ENCODE measurements around the gene NUP153. TPM values are rescaled to one million over a fixed set of nuclear protein-coding genes. Genes with fewer than 3 reads are reported as not detected.

The NUP153 gene
- total and polyA plus RNA-seq, 2 of the 8 experiments (the other 6 are each of a cell fraction or from before 2014, with no cell fraction given) = 47.0 to 84.8 TPM

- Histone ChIP-seq H3K27ac (ENCODE audit: low read depth, low read length) (no peak overlapping the region), H3K9ac (replicated peaks in 1 of 4; ENCODE audit: extremely low read depth in 1 of 4, low read depth in 3 of 4, low read length in 3 of 4) (no peak overlapping the region), H3K27me3 (replicated peaks in 1 of 4; ENCODE audit: control insufficient read depth in 3 of 4, extremely low read depth in 1 of 4, insufficient read depth in 3 of 4, low read length in 3 of 4) (no peaks in the 10 kb centered on the region), H2AK5ac (ENCODE audit: low read depth, low read length) (no peak overlapping the region), H2BK12ac (ENCODE audit: low read depth, low read length) (no peak overlapping the region), H2AFZ (ENCODE audit: low read length) (no peak overlapping the region; the same call in 1 of the 2 replicates), H3K4me3 (ENCODE audit: extremely low read depth in 1 of 4, insufficient read depth in 2 of 4, low read depth in 3 of 4, low read length in 4 of 4) (no peak overlapping the region), H2BK15ac (ENCODE audit: low read length) (no peak overlapping the region), H3K4me2 (ENCODE audit: insufficient read depth in 1 of 2, low read depth in 2 of 2, low read length in 2 of 2) (no peak overlapping the region), H4K91ac (replicated peaks; ENCODE audit: insufficient read length, low read length) (no peak overlapping the region), H4K20me1 (replicated peaks in 1 of 2; ENCODE audit: control insufficient read depth in 1 of 2, insufficient read depth in 2 of 2, low read length in 2 of 2) (no peaks in the 10 kb centered on the region), H2BK20ac (ENCODE audit: low read length) (no peak overlapping the region), H3K4ac (replicated peaks; ENCODE audit: insufficient read length, low read depth, low read length) (no peak overlapping the region), H3K23ac (ENCODE audit: insufficient read length) (no peak overlapping the region), H3K4me1 (replicated peaks in 1 of 4; ENCODE audit: control insufficient read depth in 3 of 4, insufficient read depth in 4 of 4, low read length in 3 of 4) (no peaks in the 10 kb centered on the region), H3K36me3 (ENCODE audit: control insufficient read depth in 2 of 4, insufficient read depth in 4 of 4, low read length in 3 of 4) (no peaks in the 10 kb centered on the region), H2BK5ac (ENCODE audit: low read depth, low read length) (no peak overlapping the region), H2BK120ac (replicated peaks; ENCODE audit: low read depth, low read length) (no peak overlapping the region), H3K14ac (ENCODE audit: insufficient read length) (no peak overlapping the region), H4K8ac (ENCODE audit: extremely low read depth, insufficient read depth, low read length) (no peak overlapping the region), H3K79me2 (ENCODE audit: control insufficient read depth in 1 of 2, insufficient read depth in 2 of 2, low read length in 2 of 2) (no peaks in the 10 kb centered on the region), H3K23me2 (ENCODE audit: low read depth, low read length) (no peaks in the 10 kb centered on the region), H4K5ac (ENCODE audit: insufficient read length, low read depth, low read length) (no peak overlapping the region), H3K79me1 (ENCODE audit: low read depth, low read length) (no peaks in the 10 kb centered on the region), H3K56ac (replicated peaks; ENCODE audit: insufficient read length, low read depth, low read length) (no peak overlapping the region), H3K18ac (ENCODE audit: extremely low read depth, low read length) (no peak overlapping the region), H3K9me3 (ENCODE audit: insufficient read depth in 2 of 2, low read depth in 1 of 2, low read length in 1 of 2) (no peaks in the 10 kb centered on the region)
- WGBS, 2 experiments (ENCODE audit: extremely low coverage in 1 of 2, insufficient coverage in 1 of 2, insufficient read length in 1 of 2, insufficient replicate concordance in 2 of 2, low coverage in 1 of 2, low lambda C conversion rate in 2 of 2, missing lambda C conversion rate in 1 of 2) = 100% methylated on average over 3 of the region's 3 CpGs; no CpG with 5 or more reads in 1 of the 2 experiments
- ChIA-PET CTCF (ENCODE audit: partially characterized antibody) (interaction anchor here (0.6 to 2.1 kb wide), 3 partner anchors 12 to 30 kb away, joined by 3 to 9 read pairs (median 3); no protein-coding TSS in a partner anchor), POLR2A (ENCODE audit: partially characterized antibody) (interaction anchor here (1.6 kb wide), 1 partner anchor 15 kb away, joined by 4 read pairs; the partner anchor contains the start of gene NUP153)
- FAIRE-seq (no peak), DNase-seq (ENCODE audit: low read depth in 1 of 2, low spot score in 2 of 2) (no peak)
- no peak for TF ChIP-seq HDAC2 (IDR thresholded peaks at IDR 0.05; ENCODE audit: borderline replicate concordance in 1 of 2, low read depth in 2 of 2, low read length in 2 of 2)
- TF ChIP-seq POLR2AphosphoS5 (IDR thresholded peaks at IDR 0.05; ENCODE audit: low read depth, low read length) = no peak
- TF ChIP-seq CBX8 (IDR thresholded peaks at IDR 0.05; ENCODE audit: borderline replicate concordance, low read depth, low read length) = no peak
- TF ChIP-seq CEBPB (IDR thresholded peaks at IDR 0.05; ENCODE audit: low read depth, low read length) = no peak
- TF ChIP-seq KDM5A (IDR thresholded peaks at IDR 0.05; ENCODE audit: low read length) = no peak
- TF ChIP-seq YY1 (IDR thresholded peaks at IDR 0.05; ENCODE audit: low read depth, low read length) = no peak
- TF ChIP-seq SP4 (IDR thresholded peaks at IDR 0.05; ENCODE audit: low read length) = no peak
- TF ChIP-seq CHD1 (IDR thresholded peaks at IDR 0.05; ENCODE audit: low read depth, low read length) = no peak
- no peak for TF ChIP-seq SRF (IDR thresholded peaks at IDR 0.05; ENCODE audit: low read depth, low read length)
- no peak for TF ChIP-seq CHD2 (IDR thresholded peaks at IDR 0.05; ENCODE audit: low read length)
- no peak for TF ChIP-seq SIN3A (conservative IDR thresholded peaks at IDR 0.05 in 1 of 2, IDR thresholded peaks at IDR 0.05 in 1 of 2; ENCODE audit: low read depth in 1 of 2, low read length in 2 of 2)
- no peak for TF ChIP-seq PHF8 (conservative IDR thresholded peaks at IDR 0.05; ENCODE audit: low read depth, low read length)
- TF ChIP-seq ATF3 (IDR thresholded peaks at IDR 0.05; ENCODE audit: insufficient read depth, low read depth, low read length) = no peak
- TF ChIP-seq GTF2F1 (IDR thresholded peaks at IDR 0.05; ENCODE audit: borderline replicate concordance, low read depth, low read length) = no peak
- TF ChIP-seq JUN (IDR thresholded peaks at IDR 0.05; ENCODE audit: low read depth, low read length) = no peak
Measured at GRCh38 chr6:17721671-17722070, 14.9 kb upstream of the NUP153 start.
